ENCODE measurements around the gene NLRC3.
A peak's percentile ranks its signal among the peaks of the same experiment; 100 is the strongest.

Gene NLRC3

DNA sequence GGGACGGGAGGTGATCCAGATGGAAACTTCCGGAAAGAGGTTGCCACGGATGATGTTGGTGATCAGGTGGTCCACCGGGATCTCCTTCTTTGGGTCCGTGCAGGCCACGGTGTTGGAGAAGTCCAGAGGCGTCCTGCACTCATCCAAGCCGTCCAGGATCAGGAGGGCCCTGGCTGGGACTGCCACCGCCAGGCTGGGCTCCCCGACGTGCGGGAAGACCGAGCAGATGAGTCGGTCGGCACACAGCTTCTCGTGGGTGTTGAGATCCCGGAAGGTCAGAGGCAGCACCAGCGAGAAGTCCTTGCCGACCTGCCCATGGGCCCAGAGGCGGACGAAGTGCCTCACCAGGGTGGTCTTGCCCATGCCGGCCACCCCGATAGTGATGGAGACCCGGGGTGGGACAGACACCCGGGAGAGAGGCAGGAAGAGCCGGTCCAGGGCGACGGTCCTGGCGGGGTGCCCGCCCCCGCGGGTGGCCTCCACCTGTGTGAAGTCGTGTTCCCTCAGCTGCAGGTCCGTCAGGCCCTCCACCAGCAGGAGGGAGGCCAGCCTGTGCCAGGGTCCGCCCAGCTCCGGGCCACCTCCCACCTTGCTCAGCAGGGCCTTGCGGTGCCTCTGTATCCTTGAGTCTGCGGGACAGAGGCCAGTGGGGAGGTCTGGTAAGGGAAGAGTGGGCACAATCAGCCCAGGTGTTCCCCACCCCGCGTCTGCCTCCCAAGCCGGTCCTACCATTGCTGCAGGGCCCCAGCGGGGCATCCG lies 12.9 kb downstream of the NLRC3 start:
- DNase-seq = no peak
- Histone ChIP-seq H3K4me3 (ENCODE audit: control insufficient read depth in 1 of 7, extremely low read depth in 1 of 7, insufficient read depth in 4 of 7, low read depth in 2 of 7, low read length in 6 of 7) (no peak overlapping the region), H3K27ac (ENCODE audit: insufficient read depth in 1 of 2, low read depth in 1 of 2, low read length in 2 of 2, poor library complexity in 1 of 2, severe bottlenecking in 2 of 2) (no peak overlapping the region), H3K36me3 (ENCODE audit: control insufficient read depth in 4 of 4, insufficient read depth in 4 of 4, low read length in 3 of 4) (peaks cover 8 to 65% (median 49%) of the 10 kb centered on the region in 4 experiments), H3K9me3 (ENCODE audit: control extremely low read depth in 1 of 5, control insufficient read depth in 4 of 5, insufficient read depth in 2 of 5, low read depth in 1 of 5, low read length in 4 of 5) (no peaks in the 10 kb centered on the region), H3K4me1 (ENCODE audit: control extremely low read depth in 1 of 4, control insufficient read depth in 4 of 4, insufficient read depth in 4 of 4, low read length in 3 of 4) (no peaks in the 10 kb centered on the region), H3K27me3 (replicated peaks in 2 of 5; ENCODE audit: control insufficient read depth in 4 of 5, insufficient read depth in 5 of 5, low read length in 4 of 5) (no peaks in the 10 kb centered on the region)
- WGBS (ENCODE audit: insufficient coverage) = 97% methylated on average over 39 of the region's 43 CpGs
- CTCF ChIA-PET = no interaction called here
- POLR2A ChIA-PET = no interaction called here

- 98% methylated on average over 28 of the region's 29 CpGs for WGBS (ENCODE audit: insufficient coverage)
- Histone ChIP-seq H3K4me1 (ENCODE audit: control extremely low read depth in 1 of 4, control insufficient read depth in 4 of 4, insufficient read depth in 4 of 4, low read length in 3 of 4) (no peaks in the 10 kb centered on the region), H3K27ac (ENCODE audit: insufficient read depth in 1 of 2, low read depth in 1 of 2, low read length in 2 of 2, poor library complexity in 1 of 2, severe bottlenecking in 2 of 2) (no peak overlapping the region), H3K9me3 (ENCODE audit: control extremely low read depth in 1 of 5, control insufficient read depth in 4 of 5, insufficient read depth in 2 of 5, low read depth in 1 of 5, low read length in 4 of 5) (no peaks in the 10 kb centered on the region), H3K36me3 (ENCODE audit: control insufficient read depth in 4 of 4, insufficient read depth in 4 of 4, low read length in 3 of 4) (peaks cover 8 to 74% (median 56%) of the 10 kb centered on the region in 4 experiments), H3K4me3 (ENCODE audit: control insufficient read depth in 1 of 7, extremely low read depth in 1 of 7, insufficient read depth in 4 of 7, low read depth in 2 of 7, low read length in 6 of 7) (no peak overlapping the region), H3K27me3 (replicated peaks in 2 of 5; ENCODE audit: control insufficient read depth in 4 of 5, insufficient read depth in 5 of 5, low read length in 4 of 5) (no peaks in the 10 kb centered on the region)
- CTCF ChIA-PET = no interaction called here
- no peak for DNase-seq
- POLR2A ChIA-PET = interaction anchor here (0.7 to 1.3 kb wide), 2 partner anchors 10 to 16 kb away, joined by 3 to 4 read pairs; no protein-coding TSS in a partner anchor
Observed at GRCh38 chr16:3562914-3563480, 14.2 kb downstream of the NLRC3 start.

- POLR2A ChIA-PET = no interaction called here
- H3K27ac ChIP-seq (ENCODE audit: insufficient read depth in 1 of 2, low read depth in 1 of 2, low read length in 2 of 2, poor library complexity in 1 of 2, severe bottlenecking in 2 of 2) = no peak overlapping the region
- DNase-seq = no peak
- H3K27me3 ChIP-seq (replicated peaks in 2 of 5; ENCODE audit: control insufficient read depth in 4 of 5, insufficient read depth in 5 of 5, low read length in 4 of 5) = no peaks in the 10 kb centered on the region
- CTCF ChIA-PET = no interaction called here
- H3K9me3 ChIP-seq (ENCODE audit: control extremely low read depth in 1 of 5, control insufficient read depth in 4 of 5, insufficient read depth in 2 of 5, low read depth in 1 of 5, low read length in 4 of 5) = no peaks in the 10 kb centered on the region
- no peaks in the 10 kb centered on the region for H3K4me1 ChIP-seq (ENCODE audit: control extremely low read depth in 1 of 4, control insufficient read depth in 4 of 4, insufficient read depth in 4 of 4, low read length in 3 of 4)
- H3K4me3 ChIP-seq (ENCODE audit: control insufficient read depth in 1 of 7, extremely low read depth in 1 of 7, insufficient read depth in 4 of 7, low read depth in 2 of 7, low read length in 6 of 7) = no peak overlapping the region
- H3K36me3 ChIP-seq (ENCODE audit: control insufficient read depth in 4 of 4, insufficient read depth in 4 of 4, low read length in 3 of 4) = peaks cover 10 to 78% (median 66%) of the 10 kb centered on the region in 4 experiments
- over 99% methylated on average over 15 of the region's 15 CpGs for WGBS (ENCODE audit: insufficient coverage)
Observed at GRCh38 chr16:3561626-3562025, 15.6 kb downstream of the NLRC3 start.

GRCh38 chr16:3554351-3554928 lies 22.8 kb downstream of the NLRC3 start:
- H3K4me3 ChIP-seq (ENCODE audit: control insufficient read depth in 1 of 7, extremely low read depth in 1 of 7, insufficient read depth in 4 of 7, low read depth in 2 of 7, low read length in 6 of 7) = no peak overlapping the region
- H3K9me3 ChIP-seq (ENCODE audit: control extremely low read depth in 1 of 5, control insufficient read depth in 4 of 5, insufficient read depth in 2 of 5, low read depth in 1 of 5, low read length in 4 of 5) = no peaks in the 10 kb centered on the region
- no peak for DNase-seq
- H3K36me3 ChIP-seq (ENCODE audit: control insufficient read depth in 4 of 4, insufficient read depth in 4 of 4, low read length in 3 of 4) = peaks cover 10 to 88% (median 73%) of the 10 kb centered on the region in 4 experiments
- POLR2A ChIA-PET = no interaction called here
- WGBS (ENCODE audit: insufficient coverage) = 98% methylated on average over 7 of the region's 7 CpGs
- H3K4me1 ChIP-seq (ENCODE audit: control extremely low read depth in 1 of 4, control insufficient read depth in 4 of 4, insufficient read depth in 4 of 4, low read length in 3 of 4) = no peaks in the 10 kb centered on the region
- no peaks in the 10 kb centered on the region for H3K27me3 ChIP-seq (replicated peaks in 2 of 5; ENCODE audit: control insufficient read depth in 4 of 5, insufficient read depth in 5 of 5, low read length in 4 of 5)
- CTCF ChIA-PET = no interaction called here
- peak overlapping the region in 1 of 2 experiments; percentile 19 for H3K27ac ChIP-seq (ENCODE audit: insufficient read depth in 1 of 2, low read depth in 1 of 2, low read length in 2 of 2, poor library complexity in 1 of 2, severe bottlenecking in 2 of 2)

DNA sequence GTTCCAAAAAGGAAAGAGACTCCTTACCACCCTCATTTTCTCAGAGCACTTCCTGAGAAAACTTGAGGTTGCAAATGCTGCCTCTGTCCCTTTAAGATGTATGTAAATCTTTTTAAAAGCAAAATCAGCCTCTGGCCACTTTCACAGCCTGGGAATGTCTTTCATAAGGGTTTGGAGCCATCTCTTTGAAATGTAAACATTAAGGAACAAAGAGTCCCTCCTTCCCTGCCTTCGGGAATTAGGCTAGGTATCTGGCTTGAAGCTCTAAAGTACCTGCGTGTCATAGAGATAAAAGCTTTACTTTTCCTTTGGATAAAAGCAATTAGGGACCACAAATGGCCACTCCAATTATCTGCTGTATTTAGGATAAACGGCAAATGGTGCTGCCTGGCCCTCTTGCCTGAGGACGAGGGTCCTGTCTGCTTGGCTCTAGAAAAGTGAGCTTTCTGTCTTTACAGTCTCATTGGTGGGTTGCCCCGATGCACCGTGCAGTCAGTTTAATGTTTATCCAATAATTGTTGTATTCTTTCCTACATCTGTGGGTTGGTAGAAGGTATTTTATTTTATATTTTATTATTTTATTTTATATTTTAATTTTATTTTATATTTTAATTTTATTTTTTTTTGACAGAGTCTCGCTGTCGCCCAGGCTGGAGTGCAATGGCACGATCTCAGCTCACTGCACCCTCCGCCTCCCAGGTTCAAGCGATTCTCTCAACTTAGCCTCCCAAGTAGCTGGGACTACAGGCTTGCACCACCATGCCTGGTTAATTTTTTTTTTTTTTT lies 23.9 kb downstream of the NLRC3 start:
- Histone ChIP-seq H3K36me3 (ENCODE audit: control insufficient read depth in 4 of 4, insufficient read depth in 4 of 4, low read length in 3 of 4) (peaks cover 10 to 91% (median 72%) of the 10 kb centered on the region in 4 experiments), H3K4me3 (ENCODE audit: control insufficient read depth in 1 of 7, extremely low read depth in 1 of 7, insufficient read depth in 4 of 7, low read depth in 2 of 7, low read length in 6 of 7) (no peak overlapping the region), H3K9me3 (ENCODE audit: control extremely low read depth in 1 of 5, control insufficient read depth in 4 of 5, insufficient read depth in 2 of 5, low read depth in 1 of 5, low read length in 4 of 5) (no peaks in the 10 kb centered on the region), H3K4me1 (ENCODE audit: control extremely low read depth in 1 of 4, control insufficient read depth in 4 of 4, insufficient read depth in 4 of 4, low read length in 3 of 4) (no peaks in the 10 kb centered on the region), H3K27ac (ENCODE audit: insufficient read depth in 1 of 2, low read depth in 1 of 2, low read length in 2 of 2, poor library complexity in 1 of 2, severe bottlenecking in 2 of 2) (no peak overlapping the region), H3K27me3 (replicated peaks in 2 of 5; ENCODE audit: control insufficient read depth in 4 of 5, insufficient read depth in 5 of 5, low read length in 4 of 5) (no peaks in the 10 kb centered on the region)
- 98% methylated on average over 4 of the region's 11 CpGs for WGBS (ENCODE audit: insufficient coverage)
- DNase-seq = no peak
- CTCF ChIA-PET = no interaction called here
- POLR2A ChIA-PET = no interaction called here

- 98% methylated on average over 5 of the region's 6 CpGs for WGBS (ENCODE audit: insufficient coverage)
- Histone ChIP-seq H3K27me3 (replicated peaks in 2 of 5; ENCODE audit: control insufficient read depth in 4 of 5, insufficient read depth in 5 of 5, low read length in 4 of 5) (no peaks in the 10 kb centered on the region), H3K4me1 (ENCODE audit: control extremely low read depth in 1 of 4, control insufficient read depth in 4 of 4, insufficient read depth in 4 of 4, low read length in 3 of 4) (no peaks in the 10 kb centered on the region), H3K27ac (ENCODE audit: insufficient read depth in 1 of 2, low read depth in 1 of 2, low read length in 2 of 2, poor library complexity in 1 of 2, severe bottlenecking in 2 of 2) (no peak overlapping the region), H3K36me3 (ENCODE audit: control insufficient read depth in 4 of 4, insufficient read depth in 4 of 4, low read length in 3 of 4) (peaks cover 13 to 86% (median 65%) of the 10 kb centered on the region in 4 experiments), H3K9me3 (ENCODE audit: control extremely low read depth in 1 of 5, control insufficient read depth in 4 of 5, insufficient read depth in 2 of 5, low read depth in 1 of 5, low read length in 4 of 5) (no peaks in the 10 kb centered on the region), H3K4me3 (ENCODE audit: control insufficient read depth in 1 of 7, extremely low read depth in 1 of 7, insufficient read depth in 4 of 7, low read depth in 2 of 7, low read length in 6 of 7) (no peak overlapping the region)
- ChIA-PET CTCF (no interaction called here), POLR2A (interaction anchor here (0.6 kb wide), 1 partner anchor 1244 kb away, joined by 3 read pairs; the partner anchor contains the start of gene SMIM22)
- no peak for DNase-seq
Observed at GRCh38 chr16:3550851-3551847, 26.1 kb downstream of the NLRC3 start.

All from common myeloid progenitor, CD34-positive (primary cell).